HuH-7.5 (cell line): Measurements from ENCODE around the gene PLEKHH2.

Experiments
- DNase-seq: peaks from one replicate; pipeline ENCODE4 v3.0.0; 2011; ENCODE audit warnings: low spot score

PLEKHH2 gene

DNA sequence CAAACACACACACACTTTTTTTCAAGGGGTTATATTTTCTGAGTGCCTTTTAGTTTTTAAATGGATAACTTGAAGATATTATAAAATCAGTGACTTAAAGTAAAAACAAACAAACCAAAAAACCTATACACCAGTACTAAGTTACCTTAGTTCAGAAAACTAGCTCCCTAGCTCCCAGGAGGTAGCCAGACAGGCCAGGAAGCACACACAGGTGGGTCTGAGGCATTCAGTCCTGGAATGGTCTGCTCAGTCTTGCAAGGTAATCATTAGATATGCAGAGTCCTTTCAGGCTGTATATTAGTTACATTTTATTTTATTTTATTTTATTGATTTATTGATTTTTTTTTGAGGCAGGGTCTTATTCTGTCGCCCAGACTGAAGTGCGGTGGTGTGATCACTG is 126.0 kb downstream of the PLEKHH2 start:
- no peak for DNase-seq

DNA sequence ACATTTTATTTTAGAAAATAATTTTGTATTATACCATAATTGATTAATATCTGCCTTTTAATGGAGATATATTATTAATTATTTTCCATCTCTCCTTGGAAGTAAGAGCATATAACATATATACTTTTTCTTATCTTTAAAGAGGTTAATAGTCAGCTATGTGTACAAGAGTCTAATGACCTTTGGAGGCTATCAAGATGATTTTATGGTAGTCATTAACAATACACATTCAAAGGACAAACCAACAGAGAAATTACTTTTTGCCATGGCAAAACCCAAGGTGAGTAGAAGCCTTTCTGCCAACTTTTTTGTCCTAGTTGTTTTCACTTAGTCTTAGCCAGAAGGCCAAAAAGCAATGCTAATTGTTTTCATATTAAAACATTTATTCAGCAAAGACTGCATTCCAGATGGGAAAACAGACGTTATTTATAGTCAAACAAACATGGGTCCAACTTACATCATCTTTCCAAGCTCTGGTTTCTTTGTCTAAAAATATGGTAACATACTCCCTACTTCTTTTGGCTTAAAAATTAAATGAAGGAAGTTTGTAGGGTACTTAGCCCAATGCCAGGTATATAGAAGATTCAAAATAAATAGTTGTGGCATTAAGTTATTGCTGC is 127.1 kb downstream of the PLEKHH2 start:
- no peak for DNase-seq

DNA sequence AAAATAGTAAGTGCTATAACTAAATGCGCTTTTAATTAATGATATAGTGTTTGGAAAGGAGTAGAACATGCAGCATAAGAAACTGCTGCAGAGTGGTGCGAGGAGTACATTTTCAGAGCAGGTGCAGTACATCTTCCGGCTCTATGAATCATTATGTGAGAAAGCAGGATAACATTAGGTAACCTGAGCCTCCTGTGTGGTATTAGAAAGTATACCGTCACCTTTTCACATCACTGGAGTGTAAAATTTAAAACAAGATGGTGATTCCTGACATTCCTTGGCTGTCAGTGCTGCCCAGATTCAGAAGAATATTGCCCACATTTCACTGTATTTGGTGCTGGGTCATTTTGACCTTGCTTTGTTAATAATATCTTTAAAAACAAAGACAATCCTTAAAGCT is 128.9 kb downstream of the PLEKHH2 start:
- DNase-seq: no peak

DNA sequence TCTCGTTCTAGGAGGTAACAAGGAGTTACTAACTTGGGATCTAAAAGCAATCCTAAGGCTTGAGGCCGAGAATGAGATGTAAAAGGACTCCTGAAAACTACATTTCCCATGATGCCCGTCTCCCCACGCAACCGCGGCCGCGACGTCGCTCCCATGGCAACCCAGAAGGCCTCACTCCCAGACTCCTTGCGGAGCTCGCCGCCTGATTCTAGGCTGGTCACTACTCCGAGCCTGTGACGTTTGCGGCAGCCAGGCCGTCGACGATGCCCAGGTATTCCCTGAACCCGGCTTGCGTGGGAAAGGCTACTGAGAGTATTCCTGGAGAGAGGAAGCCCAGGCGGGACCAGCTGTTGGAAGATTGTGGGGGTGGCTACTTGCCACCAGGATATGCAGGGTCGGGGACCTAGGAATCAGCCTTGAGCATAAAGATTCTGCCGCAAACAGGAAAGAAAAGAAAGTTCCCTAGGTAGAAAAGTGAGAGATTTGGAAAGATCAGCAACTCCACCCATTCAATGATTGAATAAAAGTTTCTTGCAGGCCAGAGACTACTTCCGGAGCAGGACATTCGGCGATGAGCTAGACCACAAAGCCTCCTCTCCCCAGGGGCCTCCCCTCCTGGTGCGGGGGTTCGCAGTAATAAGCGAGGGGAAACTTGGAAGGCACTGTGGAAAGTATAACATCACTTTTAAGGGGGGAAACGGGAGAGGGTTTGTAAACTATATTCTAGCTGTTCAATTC is 137.0 kb downstream of the PLEKHH2 start, which contains the start of gene DYNC2LI1:
TSS of gene DYNC2LI1 (plus strand) at position 164 of the 738 bp plus-strand sequence. CDS start at position 264, 100 bp downstream.
- DNase-seq: peak; percentile 64

DNA sequence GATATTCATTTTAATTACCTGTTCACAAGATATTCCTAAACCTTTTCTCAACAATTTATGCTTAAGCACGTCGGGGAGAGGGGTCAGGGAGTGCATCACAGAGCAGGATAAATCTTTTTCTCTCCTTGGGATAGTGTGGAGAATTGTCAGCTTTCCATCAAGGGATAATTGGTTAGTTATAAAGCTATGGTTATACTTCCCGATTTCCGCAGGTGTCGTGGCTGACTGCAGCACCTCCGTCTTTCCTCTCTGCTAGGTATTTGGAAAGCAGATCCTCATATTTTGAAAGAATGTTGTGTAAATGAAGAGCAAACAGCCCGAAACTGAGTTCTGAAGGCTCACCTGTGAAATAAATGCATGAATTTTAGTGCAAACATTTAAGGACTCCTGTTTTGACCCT is 137.6 kb downstream of the PLEKHH2 start:
- peak; percentile 10 for DNase-seq

DNA sequence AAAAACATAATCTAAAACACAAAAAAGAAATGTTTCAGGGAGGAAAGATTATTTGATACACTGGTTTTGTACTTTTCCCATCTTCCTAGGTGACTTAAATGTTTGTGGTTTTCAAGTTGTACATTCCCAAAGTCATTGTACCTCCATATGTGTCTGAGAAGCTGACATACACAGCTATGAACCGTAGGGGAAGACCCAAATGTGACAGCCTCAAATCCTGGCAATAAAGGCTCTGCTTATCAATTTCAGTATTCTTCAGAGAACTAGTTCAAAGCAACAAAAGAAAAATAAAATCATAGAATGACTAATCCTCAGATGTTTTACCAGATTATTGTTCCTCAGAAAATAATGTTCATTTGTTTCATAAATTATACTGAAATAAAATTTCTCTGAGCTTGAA is 139.3 kb downstream of the PLEKHH2 start:
- DNase-seq: no peak

DNA sequence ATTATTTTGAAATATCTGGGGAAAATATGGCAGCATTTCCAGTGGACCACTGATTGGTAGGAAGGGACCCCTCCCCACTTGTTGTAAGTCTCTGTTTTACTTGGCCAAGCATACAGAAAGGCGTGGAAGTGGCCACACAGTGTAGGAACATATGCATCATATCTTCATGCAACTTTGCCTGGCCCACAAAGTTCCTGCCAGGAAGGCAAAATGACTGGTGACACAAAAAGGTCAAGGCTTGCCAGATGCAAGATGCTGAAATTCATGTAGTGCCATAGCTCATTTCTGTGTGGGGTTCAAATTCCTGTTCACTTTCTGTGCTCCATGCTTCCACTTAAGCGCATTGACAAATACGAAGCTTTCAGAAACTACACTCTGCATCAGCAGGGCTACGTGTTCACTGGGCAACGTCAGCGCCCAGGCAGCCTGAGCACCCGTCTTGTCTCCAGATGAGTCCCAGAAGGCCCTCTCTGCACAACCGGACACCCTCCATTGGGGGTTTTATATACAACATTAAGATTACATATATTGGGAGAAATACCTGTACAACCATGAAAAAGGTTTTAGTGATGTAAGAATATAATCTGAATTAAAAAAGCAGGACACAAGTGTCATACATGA is 140.4 kb downstream of the PLEKHH2 start:
- DNase-seq: no peak

DNA sequence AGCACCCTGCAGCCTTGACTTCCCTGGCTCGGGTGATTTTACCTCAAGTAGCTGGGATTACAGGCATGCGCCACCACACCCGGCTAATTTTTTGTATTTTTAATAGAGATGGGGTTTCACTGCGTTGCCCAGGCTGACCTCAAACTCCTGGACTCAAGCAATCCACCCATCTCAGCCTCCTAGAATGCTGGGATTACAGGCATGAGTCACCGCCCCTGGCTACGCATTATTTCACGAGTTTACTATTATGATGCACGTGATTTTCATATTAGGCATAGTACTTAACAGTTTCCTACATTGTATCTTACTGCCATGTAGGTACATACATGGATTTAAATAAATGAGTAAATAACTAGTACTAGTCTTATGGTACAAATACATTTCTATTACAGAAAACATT is 141.2 kb downstream of the PLEKHH2 start:
- no peak for DNase-seq

DNA sequence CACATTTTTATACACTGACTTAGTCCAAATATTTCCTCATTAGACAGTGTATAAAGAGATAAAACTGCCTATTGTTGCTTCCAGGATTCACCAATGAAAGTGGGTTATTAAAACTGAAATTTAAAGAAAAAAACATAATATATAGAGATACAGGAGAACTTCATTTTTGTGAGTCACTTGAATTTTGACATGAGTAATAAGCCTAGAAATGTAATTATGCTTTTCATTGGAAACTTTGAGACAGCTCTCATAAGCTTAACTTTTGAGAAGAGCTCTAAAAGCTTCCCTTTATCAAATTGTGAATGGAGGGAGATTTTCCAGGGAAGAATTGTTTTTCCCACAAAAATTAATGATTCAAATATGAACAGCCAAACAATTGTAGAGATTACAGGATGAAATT is 150.8 kb downstream of the PLEKHH2 start:
- no peak for DNase-seq

DNA sequence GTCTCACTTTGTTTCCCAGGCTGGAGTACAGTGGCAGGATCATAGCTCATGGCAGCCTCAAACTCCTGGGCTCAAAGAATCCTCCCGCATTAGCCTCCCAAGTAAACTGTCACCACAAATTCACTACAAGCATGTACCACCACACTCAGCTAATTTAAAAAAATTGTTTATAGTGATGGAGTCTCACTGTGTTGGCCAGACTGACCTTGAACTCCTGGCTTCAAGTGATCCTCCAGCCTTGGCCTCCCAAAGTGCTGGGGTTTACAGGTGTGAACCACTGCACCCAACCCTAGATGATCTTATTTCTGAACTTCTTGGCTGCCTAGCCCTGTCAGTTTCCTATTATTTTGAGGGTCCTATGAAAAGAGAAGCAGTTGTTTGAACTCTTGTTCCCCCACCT is 151.6 kb downstream of the PLEKHH2 start:
- no peak for DNase-seq

DNA sequence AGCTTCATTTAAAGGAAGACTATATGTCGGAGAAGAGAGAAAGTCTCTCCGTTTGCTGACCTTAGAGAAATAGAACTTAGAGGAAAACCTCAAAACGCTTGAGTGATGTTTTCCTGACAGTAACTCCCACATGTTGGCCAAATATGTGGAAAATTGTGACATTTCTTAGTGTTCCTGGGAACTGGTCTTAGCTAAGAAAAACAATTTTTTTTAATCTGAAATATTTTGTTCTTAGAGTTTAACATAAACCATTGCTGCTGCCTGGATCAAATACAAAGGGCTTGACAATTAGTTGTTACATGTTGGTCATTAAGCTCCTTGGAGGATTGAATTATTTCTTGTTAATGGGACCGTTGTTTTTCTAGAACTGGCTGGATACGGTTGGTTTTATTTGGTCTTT is 153.1 kb downstream of the PLEKHH2 start:
- DNase-seq: no peak

DNA sequence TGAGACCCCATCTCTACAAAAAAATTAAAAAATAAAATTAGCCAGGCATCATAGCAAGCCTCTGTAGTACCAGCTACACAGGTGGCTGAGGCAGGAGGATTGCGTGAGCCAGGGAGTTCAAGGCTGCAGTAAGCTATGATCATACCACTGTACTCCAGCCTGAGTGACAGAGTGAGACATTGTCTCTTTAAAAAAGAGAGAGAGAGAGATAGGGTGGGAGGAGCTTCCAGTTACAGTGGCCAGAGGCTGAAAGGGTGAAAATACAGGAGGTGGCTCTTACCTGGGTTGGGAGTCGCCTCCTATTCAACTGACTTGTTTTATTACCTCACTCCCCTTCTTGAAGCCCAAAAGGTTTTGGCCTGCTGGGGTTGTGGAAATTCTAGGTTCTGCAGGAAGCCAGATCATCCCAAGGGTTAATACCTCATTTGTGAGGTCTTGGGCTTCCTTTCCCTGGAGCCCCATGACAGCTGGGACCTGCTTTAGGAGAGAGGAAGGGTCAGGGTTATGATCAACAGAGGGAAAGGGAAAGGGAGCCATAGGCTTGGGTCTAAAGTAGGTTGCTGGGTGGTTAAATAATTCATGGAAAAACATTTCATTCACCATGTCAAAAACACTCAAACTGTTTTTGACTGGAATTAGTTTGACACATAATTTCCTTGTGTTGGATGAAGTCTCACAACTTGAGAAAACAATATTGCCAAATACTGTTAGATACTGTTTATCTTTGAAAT is 154.1 kb downstream of the PLEKHH2 start:
- DNase-seq: no peak

DNA sequence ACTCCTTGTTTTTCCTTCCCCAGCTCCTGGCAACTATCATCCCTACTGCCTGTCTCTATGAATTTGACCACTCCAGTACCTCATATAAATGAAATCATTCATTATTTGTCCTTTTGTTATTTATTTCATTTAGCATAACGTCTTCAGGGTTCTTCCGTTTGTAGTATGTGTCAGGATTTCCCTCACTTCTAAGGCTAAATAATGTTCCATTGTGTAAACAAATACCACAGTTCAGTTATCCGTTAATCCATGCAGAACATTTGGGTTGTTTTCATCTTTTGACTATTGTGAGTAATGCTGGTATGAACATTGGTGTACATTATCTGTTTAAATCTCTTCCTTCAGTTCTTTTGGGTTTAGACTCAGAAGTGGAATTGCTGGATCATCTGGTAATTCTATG is 155.6 kb downstream of the PLEKHH2 start:
- DNase-seq: no peak

DNA sequence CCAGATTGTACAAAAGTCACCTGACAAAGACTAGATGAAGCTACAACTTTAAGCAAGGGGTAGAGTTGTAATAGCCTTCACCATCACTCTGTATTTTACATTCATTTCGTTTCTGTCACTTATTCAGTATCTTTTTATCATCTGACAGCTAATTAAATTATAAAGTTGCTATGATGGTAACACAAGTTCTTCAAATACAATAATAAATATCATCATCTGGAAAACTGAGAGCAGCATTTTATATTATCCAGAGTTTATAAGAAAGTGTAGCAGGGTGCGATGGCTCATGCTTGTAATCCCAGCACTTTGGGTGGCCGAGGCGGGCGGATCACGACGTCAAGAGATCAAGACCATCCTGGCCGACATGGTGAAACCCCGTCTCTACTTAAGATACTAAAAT is 157.9 kb downstream of the PLEKHH2 start:
- no peak for DNase-seq

DNA sequence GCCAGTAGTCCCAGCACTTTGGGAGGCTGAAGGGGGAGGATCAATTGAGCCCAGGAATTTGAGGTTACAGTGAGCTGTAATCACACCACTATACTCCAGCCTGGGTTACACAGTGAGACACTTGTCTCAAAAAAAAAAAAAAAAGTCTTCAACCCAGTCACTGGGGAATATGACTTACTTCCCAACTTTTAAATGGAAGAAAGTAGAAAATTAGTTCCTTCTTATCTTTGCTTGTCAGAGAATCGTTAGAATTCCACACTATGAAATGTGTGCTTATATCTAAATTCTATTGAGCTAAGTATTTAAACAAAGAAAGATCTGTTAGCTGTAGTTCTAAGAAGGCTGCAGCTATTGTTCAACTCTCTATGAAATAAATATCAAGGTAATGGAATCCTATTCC is 159.1 kb downstream of the PLEKHH2 start:
- DNase-seq: no peak

DNA sequence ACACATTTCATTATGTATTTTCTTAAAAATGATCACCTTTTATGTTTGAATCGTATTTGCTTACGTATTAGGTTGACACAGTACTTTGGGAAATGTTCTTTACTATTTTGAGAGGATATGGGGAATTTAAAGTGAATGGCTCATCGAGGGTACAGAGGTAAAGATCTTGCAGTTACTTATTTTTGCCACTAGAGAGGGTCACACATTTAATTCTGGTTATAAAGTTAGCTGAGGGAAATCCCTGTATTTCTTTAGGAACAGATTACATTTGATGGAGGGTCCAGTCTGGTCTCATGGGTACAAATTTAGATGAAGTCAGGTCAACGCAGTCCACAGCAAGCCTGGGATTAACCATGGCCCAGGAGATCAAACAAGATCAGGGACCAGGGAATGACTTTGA is 161.2 kb downstream of the PLEKHH2 start:
- no peak for DNase-seq

DNA sequence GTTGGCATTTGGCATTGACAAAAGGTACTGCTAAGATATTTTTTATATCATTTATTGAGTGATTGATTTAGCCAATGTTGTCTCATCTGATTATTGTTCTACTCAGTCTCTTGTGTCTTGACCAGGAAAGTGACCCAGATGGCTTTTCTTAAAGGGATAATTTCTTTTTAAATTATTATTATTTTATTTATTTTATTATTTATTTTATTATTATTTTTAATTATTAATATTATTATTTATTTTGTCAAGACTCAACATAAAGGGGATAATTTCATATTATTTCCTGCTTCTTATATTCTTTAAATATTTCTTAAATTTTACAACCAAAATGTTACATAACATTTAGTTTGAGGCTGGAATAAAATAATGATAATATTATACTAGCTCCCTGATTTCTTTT is 163.8 kb downstream of the PLEKHH2 start:
- DNase-seq: no peak

DNA sequence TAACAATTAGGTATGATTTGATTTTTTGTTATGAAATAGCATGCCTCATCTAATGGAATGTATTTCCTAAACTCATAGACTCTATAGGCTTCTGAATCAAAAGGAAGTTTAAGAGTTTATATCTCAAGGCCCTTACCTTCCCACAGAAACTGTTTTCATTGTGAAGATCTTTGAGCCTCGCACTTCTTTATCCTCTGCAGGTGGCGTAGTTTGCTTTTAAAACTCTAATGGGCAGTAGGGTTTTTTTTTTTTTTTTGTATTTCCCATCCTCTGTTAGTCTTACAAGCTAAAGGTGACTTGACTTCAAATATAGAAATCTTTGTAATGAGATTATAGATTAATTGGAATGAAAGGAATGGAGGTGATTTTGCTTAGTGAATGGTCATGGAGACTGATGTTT is 165.1 kb downstream of the PLEKHH2 start:
- DNase-seq: no peak

DNA sequence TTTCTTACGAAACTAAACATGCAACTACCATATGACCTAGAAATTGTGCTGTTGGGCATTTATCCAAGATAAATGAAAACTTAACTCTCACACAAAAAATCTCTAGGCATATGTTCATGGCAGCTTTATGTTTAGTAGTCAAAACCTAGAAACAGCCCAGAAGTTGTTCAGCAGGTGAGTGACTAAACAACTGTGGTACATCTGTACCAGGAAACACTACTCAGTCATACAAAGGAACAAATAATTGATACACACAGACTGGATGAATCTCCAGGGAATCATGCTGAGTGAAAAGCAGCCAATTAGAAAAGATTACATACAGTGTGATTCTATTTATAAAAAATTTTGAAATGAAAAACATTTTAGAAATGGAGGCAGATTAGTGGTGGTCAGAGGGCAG is 166.1 kb downstream of the PLEKHH2 start:
- no peak for DNase-seq

DNA sequence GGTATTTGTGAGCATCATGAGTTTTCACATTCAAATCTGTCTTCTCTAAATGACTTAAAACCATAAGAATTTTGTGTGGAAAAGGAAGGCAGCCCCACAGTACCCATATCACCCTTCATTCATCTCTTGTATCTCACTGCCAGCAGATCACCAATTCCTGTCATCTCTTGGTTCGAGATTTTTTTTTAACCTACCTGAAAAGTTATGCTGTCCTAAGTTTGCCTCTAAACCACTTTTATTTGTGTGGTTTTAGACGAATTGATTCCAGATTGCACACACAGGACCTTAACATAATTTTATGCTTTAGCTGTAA is 169.6 kb downstream of the PLEKHH2 start:
- no peak for DNase-seq

DNA sequence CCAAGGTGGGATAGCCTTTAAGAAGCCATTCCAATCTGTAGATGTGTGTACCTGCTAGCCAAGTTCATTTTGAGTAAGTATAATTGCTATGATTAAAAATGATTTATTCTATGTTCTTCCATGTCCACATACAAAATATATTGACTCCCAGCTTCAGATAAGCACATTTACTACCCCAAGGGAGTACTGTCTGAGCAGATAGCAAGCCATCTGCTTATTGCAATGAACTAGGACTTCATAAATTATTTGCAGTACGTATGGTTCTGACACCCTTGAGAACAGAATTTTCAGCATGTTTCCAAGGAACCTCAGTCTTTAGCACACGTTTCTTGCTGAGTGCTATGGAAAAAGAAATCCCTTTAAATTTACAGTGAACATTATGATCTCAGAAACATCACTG is 173.4 kb downstream of the PLEKHH2 start:
- DNase-seq: no peak

DNA sequence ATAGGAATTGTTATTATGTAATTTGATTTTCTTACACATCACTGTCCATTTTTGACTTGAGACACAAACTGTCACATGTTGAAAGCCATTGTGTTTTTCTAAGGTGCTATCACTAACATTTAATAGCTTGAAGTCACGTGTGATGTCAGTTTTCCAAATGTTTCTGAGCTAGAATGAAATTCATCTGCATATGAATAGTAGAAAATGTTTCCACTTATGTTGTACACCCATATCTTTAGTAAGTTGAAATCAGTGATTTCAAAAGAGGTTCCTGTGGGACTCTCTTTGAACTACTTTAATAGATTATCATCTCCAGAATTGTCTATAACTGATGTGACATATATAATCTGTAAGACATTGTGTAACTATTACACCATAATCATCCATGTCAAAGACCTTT is 173.8 kb downstream of the PLEKHH2 start:
- no peak for DNase-seq

DNA sequence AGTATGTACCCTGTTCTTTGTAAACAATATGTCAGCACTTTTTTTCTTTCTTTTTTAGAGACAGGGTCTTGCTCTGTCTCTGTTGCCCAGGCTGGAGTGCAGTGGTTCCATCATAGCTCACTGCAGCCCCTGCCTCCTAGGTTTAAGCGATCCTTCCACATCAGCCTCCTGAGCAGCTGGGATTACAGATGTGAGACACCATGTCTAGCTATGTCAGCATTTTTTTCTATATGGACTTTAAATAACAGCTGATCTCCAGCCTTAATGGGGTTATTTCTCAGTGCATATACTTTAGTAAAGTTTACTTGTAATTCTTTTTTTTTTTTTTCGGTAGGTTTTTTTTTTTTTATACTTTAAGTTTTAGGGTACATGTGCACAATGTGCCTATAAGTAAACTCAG is 174.9 kb downstream of the PLEKHH2 start:
- DNase-seq: no peak
